AG09309 (cell line): ENCODE measurements around the gene HP1BP3.

Source experiments
- DNase-seq: peaks from one replicate; pipeline ENCODE4 v3.0.0-alpha.2; 2010; ENCODE audit warnings: low read depth
- H3K4me3 ChIP-seq: 2 replicates; pipeline ENCODE4 v1.5.1; 2011; ENCODE audit warnings: mild to moderate bottlenecking, low read depth, low read length, moderate library complexity; ENCODE audit not compliant: control insufficient read depth
- CTCF ChIP-seq: IDR thresholded peaks from 2 replicates; pipeline ENCODE4 v1.5.1; 2011; ENCODE audit warnings: mild to moderate bottlenecking, low read depth, low read length, inconsistent platforms; ENCODE audit not compliant: insufficient read depth, control insufficient read depth; ENCODE audit errors: missing control alignments

HP1BP3 gene

GRCh38 chr1:20713440-20713839, 73.7 kb downstream of the HP1BP3 start:
- no peak for TF ChIP-seq CTCF
- no peak overlapping the region for H3K4me3 ChIP-seq
- DNase-seq = no peak

- no peak for TF ChIP-seq CTCF
- DNase-seq = no peak
- H3K4me3 ChIP-seq = no peak overlapping the region
These were observed 74.9 kb downstream of the HP1BP3 start for GRCh38 chr1:20712215-20712577.

GRCh38 chr1:20711285-20712214, 75.6 kb downstream of the HP1BP3 start:
- no peak overlapping the region for H3K4me3 ChIP-seq
- TF ChIP-seq CTCF = no peak
- no peak for DNase-seq

GRCh38 chr1:20710469-20711284, 76.4 kb downstream of the HP1BP3 start:
- no peak overlapping the region for H3K4me3 ChIP-seq
- no peak for DNase-seq
- no peak for TF ChIP-seq CTCF

GRCh38 chr1:20709868-20710267, 77.2 kb downstream of the HP1BP3 start:
- no peak for TF ChIP-seq CTCF

GRCh38 chr1:20708891-20709290, 78.2 kb downstream of the HP1BP3 start:
- no peak overlapping the region for H3K4me3 ChIP-seq
- TF ChIP-seq CTCF = no peak
- no peak for DNase-seq

More at GRCh38 chr1:20709868-20710267, 77.2 kb downstream of the HP1BP3 start:
- no peak overlapping the region for H3K4me3 ChIP-seq
- DNase-seq = no peak
